GM06990 (cell line): ENCODE results near the gene GMPR2.

ENCODE experiments used
- DNase-seq: peaks from one replicate; pipeline ENCODE4 v3.0.0-alpha.2; 2011; ENCODE audit not compliant: insufficient read length; ENCODE audit errors: extremely low read depth
- H3K27me3 ChIP-seq: replicated peaks from 2 replicates; pipeline ENCODE4 v1.6.0; 2011; ENCODE audit warnings: low read length; ENCODE audit not compliant: control insufficient read depth, insufficient read depth
- H3K36me3 ChIP-seq: 2 replicates; pipeline ENCODE4 v1.5.1; 2011; ENCODE audit warnings: low read length; ENCODE audit not compliant: control insufficient read depth, insufficient read depth
- H3K4me3 ChIP-seq: replicated peaks from 2 replicates; pipeline ENCODE4 v1.5.1; 2011; ENCODE audit warnings: low read depth, mild to moderate bottlenecking, control low read depth, low read length
- TF ChIP-seq, protein P1 (sequence below): IDR thresholded peaks from 2 replicates; pipeline ENCODE4 v1.5.1; 2011; ENCODE audit warnings: low read length, control low read depth, mild to moderate bottlenecking, inconsistent platforms; ENCODE audit not compliant: insufficient read depth, poor library complexity, severe bottlenecking

The GMPR2 gene

DNA sequence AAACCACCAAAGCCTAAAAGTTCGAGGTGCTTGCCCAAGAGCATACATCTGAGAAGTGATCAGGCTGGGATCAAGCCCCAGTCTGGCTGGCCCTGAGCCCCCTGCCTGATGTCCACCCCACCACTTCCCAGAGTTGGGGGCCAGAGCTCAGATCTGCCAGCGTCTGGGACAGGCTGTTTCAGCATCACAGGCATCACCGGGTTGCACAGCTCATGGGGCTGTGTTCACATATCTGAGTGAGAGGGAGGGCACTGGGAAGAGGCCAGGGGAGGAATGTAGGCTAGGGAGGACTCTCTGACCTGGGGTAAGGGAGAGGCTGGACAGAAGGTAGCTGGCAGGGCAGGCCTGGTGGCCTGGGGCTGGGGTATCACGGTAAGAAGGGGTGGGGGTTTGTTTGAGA lies 24.2 kb downstream of the GMPR2 start:
- TF ChIP-seq, protein P1, sequence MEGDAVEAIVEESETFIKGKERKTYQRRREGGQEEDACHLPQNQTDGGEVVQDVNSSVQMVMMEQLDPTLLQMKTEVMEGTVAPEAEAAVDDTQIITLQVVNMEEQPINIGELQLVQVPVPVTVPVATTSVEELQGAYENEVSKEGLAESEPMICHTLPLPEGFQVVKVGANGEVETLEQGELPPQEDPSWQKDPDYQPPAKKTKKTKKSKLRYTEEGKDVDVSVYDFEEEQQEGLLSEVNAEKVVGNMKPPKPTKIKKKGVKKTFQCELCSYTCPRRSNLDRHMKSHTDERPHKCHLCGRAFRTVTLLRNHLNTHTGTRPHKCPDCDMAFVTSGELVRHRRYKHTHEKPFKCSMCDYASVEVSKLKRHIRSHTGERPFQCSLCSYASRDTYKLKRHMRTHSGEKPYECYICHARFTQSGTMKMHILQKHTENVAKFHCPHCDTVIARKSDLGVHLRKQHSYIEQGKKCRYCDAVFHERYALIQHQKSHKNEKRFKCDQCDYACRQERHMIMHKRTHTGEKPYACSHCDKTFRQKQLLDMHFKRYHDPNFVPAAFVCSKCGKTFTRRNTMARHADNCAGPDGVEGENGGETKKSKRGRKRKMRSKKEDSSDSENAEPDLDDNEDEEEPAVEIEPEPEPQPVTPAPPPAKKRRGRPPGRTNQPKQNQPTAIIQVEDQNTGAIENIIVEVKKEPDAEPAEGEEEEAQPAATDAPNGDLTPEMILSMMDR: no peak
- Histone ChIP-seq H3K36me3 (peaks cover 15% of the 10 kb centered on the region), H3K27me3 (no peaks in the 10 kb centered on the region), H3K4me3 (no peak overlapping the region)
- no peak for DNase-seq

DNA sequence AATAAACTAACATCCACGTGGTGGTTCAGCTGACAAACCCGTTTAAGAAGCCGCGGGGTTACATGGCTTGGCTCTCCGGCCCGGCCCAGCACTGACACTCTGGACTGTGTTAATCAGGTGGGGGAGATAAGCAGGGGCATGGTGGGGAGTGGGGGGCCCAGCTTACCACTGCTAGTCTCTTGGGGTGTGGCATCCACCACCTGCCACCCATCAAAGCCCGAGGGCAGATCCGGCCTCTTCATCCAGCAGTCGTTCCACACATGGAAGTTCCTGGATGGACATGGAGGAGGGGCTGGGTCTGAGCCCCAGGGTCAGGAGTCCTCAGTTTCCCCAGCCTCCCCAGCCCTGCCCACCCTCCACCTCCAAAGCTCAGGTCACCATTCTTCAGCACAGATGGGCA lies 25.4 kb downstream of the GMPR2 start:
- H3K27me3 ChIP-seq: no peaks in the 10 kb centered on the region
- no peak overlapping the region for H3K4me3 ChIP-seq
- peaks cover 15% of the 10 kb centered on the region for H3K36me3 ChIP-seq
- DNase-seq: no peak
- TF ChIP-seq, protein P1: no peak

DNA sequence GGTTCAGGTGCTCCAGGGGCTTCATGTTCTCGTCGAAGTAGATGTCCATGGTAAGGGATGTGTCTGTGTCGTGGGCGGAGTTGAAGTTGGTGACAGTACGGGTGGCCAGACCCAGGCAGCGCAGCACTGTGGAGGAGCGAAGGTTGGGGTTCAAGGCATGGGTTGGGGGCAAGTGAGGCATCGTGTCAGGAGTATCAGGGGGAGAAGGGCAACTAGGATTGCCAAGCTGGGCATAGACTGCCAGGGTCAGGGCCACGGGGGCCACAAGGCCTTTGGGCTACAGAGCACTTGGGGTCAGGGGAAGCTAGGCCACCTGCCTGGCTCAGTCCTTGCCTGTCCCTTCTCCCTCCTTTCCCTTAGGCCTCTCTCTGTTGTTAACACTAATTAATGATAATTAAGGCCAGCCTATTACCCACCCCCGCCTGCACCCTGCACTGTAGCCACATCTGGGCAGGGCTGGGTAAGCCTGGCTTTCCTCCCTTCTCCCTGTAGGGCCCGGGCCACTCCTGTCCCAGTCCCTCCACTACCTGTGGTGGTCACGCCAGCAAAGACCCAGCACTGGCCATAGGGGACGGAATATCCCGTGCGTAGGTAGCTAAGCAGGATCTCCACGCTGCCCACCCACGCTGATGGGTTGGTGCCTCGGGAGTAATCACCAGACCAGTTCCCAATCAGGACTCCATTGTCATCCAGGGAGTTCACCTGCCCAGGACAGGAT lies 26.0 kb downstream of the GMPR2 start:
- no peak for DNase-seq
- Histone ChIP-seq H3K4me3 (no peak overlapping the region), H3K36me3 (peaks cover 17% of the 10 kb centered on the region), H3K27me3 (no peaks in the 10 kb centered on the region)
- TF ChIP-seq, protein P1: no peak

DNA sequence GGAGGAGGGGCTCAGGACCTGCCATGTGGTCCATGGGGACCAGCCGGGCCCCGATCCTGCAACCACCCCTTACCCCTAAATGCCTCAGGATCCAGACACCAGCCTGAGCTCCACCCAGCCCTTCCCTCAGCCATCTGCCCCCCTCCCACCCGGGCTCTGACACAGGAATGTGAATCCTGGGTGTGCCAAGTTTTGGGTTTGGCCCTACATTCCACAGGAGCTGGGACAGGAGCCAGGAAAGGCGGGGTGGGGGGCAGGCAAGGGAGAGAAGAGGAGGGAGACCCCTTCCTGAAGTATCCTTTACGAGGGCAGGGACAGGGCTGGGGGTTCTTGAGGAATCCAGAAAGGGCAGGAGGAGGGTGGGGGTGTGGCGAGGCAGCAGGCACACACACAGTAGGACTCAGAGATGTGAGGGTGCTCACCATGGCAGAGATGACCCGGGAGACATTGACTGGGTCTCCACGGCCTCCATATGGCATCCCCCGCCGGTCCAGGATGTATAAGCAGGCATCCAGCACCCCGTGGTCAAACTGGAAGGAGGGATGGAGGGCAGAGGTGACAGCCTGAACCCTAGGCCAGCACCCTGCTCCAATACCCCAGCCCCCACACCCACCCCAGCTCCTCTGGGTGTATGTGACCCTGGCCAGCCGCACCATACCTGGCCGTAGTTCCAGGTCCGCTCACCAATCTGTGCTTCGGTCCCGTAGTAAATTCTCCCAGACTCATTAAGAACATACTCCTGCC lies 26.7 kb downstream of the GMPR2 start:
- DNase-seq: no peak
- Histone ChIP-seq H3K4me3 (no peak overlapping the region), H3K27me3 (no peaks in the 10 kb centered on the region), H3K36me3 (peaks cover 16% of the 10 kb centered on the region)
- TF ChIP-seq, protein P1: no peak

DNA sequence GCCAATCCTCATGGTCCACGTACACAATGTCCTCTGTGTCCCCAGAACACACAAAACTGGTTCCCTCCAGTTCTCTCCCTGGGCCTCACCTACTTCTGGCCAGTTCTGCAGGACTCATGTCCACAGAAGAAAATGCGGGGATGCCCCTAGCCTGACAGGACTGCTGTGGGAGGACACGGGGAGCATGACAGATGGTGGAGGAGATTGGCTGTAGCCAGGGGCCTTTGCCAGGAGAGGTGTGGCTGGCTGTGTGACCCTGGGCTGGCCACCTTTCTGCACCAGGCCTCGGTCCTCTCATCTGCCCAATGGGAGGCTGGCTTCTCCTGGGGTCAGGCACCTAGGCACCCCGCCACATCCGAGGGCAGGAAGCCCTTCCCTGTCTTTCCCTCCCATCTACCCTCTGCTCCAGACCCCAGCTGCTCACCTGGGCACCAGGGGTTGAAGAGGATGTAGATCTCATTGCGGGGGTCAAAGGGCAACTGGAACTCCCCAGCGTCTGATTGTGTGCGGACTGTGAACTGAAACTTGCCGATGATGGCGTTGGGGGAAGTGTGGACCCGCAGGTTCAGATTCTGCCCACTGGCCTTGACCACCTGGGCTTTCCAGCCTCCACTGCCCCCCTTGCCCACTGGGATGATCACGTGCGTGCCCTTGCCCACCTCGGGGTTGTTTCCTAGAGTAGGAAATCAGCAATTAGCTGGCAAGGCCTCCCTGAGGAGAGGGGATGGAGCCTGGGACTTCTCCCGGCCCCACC lies 27.5 kb downstream of the GMPR2 start:
- Histone ChIP-seq H3K4me3 (no peak overlapping the region), H3K27me3 (no peaks in the 10 kb centered on the region), H3K36me3 (peaks cover 9% of the 10 kb centered on the region)
- no peak for DNase-seq
- TF ChIP-seq, protein P1: no peak
